ENCODE data around the gene RASGRP1.

RASGRP1 gene

DNA sequence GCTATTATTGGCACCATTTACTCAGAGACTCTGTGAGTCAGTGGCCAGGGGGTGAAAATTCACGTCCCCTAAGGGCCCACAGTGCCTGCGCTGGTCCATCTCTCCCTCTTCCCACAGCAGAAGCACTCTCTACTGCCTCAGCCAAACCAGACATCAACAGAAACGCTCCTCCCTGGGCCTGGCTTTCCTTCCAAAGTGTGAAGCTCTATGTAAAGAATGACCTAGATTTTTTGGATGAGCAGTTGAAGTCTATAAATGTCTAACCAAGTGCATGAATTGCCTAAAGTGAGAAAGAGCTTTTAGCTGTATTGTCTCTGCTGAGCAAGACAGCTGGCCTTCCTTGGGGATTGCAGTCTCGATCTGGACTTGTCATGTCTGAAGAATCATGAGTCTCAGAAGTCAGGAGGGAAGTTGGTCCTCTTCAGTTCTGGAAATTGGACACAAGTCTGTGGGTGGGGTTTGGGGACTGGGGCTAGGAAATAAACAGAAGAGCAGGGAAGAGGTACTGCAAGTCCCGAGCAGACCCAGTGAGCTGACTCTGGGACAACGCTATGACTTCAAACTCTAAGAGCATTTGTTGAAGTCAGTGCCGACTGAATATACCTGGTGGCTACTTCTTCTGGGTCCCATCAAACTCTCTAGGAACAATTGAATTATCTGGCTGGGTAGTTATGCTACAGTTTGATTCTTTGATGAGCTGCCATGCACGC, 29.0 kb downstream of the RASGRP1 start:
- no peak for TF ChIP-seq GATA2 (IDR thresholded peaks at IDR 0.05; ENCODE audit: low read depth, low read length)

DNA sequence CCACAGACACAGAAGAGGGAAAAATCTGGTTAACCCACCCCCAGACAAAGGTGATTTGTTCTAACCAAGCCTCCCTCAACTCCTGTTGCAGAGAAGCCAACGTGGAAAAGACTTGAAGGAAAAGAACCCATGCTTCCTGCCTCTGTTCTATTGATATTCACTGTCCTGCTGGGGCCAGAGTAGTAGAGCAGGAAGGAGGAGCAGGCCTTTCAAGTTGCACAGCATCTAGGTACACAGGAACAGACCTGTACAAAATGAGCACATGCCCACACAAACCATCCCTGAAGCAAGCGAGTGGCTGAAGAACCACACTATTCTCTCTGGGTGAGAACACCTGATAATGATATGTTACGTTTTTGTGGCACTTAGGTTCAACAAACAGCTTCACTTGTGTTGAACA, 29.9 kb downstream of the RASGRP1 start:
- TF ChIP-seq GATA3 (IDR thresholded peaks at IDR 0.05; ENCODE audit: low read depth, low read length) (no peak), GATA2 (IDR thresholded peaks at IDR 0.05; ENCODE audit: low read depth, low read length) (no peak)

DNA sequence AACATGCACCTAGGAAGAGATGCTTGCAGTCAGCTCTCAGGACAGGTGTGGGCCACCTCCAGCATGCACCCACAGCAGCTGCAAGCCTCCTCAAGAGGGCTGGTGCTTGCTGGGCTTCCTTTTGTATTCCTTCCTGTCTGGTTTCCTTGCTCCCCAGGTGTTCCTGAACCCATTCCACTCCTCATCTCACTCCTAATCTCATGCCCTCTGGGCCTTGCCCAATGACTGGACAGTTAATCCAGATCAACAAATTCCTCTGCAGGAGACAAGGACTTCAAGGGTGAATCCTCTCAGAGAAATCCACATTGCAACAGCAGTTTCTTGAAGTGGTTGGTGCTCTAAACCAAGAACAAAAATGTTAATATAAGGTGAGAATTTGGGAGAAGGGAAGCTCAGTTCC, 30.7 kb downstream of the RASGRP1 start:
- TF ChIP-seq GATA2 (IDR thresholded peaks at IDR 0.05; ENCODE audit: low read depth, low read length) = no peak
- no peak for TF ChIP-seq GATA3 (IDR thresholded peaks at IDR 0.05; ENCODE audit: low read depth, low read length)

DNA sequence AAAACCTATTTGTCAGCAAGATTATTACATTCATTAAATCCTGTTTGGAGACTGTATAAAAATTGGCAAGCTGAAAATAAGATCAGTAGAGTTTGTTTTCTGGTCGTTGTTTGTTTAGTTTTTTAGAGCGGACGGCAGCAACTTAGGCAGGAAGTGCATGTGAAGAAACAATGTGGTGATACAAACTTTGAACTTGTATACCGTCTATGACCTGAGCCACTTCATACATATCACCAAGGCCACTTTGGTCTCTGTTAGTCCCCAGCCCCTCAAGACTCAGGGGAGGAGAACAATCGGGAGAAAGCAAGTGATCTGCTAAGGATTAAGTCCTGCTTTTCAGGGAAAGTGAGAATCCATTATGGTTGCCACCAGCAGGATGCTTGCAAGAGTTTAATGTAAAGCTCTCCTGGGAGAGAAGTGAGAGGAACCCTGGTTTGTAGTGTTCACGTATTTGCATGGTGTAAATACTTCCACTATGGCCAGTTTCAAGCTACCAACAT, 31.1 kb downstream of the RASGRP1 start:
- TF ChIP-seq GATA2 (IDR thresholded peaks at IDR 0.05; ENCODE audit: low read depth, low read length) = no peak
- no peak for TF ChIP-seq GATA3 (IDR thresholded peaks at IDR 0.05; ENCODE audit: low read depth, low read length)

DNA sequence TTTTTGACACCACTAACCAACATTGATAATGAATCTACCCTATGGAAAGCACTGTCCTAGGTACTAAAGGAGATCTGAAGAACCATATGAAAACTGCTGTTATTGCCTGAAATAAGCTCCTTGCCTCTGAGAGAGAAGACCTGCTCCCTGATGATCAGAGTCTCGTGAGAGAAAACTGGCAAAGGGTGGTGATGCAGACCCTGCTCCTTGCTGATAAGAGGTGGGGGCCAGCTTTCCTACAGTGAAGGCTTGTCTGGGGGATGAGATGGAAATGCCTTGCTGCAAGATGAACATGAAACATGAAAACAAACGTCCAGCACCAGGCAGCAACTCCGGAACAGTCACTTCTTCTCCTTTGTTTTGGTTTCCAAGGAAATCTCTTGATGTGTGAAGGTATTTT, 31.9 kb downstream of the RASGRP1 start:
- no peak for TF ChIP-seq GATA3 (IDR thresholded peaks at IDR 0.05; ENCODE audit: low read depth, low read length)
- no peak for TF ChIP-seq GATA2 (IDR thresholded peaks at IDR 0.05; ENCODE audit: low read depth, low read length)

DNA sequence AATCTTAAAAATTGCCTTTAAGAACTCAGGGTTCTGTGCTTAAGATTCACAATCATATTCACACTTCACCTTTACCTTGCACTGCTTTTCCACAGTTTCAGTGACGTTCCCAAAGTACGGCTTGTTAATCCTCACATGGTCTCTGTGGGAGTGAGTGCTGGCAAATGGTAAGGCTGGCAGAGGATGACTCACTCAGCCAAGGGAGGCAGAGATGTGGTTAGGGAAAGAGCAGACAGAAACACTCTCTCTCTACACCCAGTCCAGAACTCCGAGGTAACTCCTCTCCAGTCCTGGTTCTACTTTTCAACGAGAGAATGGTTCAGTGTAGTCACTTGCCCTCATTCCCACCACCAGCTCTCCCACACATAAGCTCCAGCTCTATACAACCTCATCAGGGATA, 33.1 kb downstream of the RASGRP1 start:
- TF ChIP-seq GATA2 (IDR thresholded peaks at IDR 0.05; ENCODE audit: low read depth, low read length) (no peak), GATA3 (IDR thresholded peaks at IDR 0.05; ENCODE audit: low read depth, low read length) (no peak)

DNA sequence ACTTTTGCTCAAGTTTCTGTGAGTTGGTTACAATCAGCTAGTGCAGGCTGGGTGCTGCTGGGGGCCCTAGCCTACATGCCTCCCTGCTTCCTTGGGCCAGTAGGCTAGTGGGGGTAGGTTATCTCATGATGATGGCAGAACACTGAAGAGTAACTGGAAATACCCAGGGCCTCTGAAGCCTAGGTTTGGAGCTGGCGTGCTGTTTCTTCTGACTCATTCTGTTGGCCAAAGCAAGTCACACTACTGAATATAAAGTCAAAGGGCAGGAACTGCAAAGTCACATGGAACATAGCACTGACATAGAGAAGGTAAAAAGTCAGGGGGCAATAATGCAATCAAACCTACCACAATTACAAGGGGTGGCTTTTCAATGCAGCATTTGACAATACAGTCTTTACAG, 34.5 kb downstream of the RASGRP1 start:
- TF ChIP-seq GATA2 (IDR thresholded peaks at IDR 0.05; ENCODE audit: low read depth, low read length) = no peak
- no peak for TF ChIP-seq GATA3 (IDR thresholded peaks at IDR 0.05; ENCODE audit: low read depth, low read length)

DNA sequence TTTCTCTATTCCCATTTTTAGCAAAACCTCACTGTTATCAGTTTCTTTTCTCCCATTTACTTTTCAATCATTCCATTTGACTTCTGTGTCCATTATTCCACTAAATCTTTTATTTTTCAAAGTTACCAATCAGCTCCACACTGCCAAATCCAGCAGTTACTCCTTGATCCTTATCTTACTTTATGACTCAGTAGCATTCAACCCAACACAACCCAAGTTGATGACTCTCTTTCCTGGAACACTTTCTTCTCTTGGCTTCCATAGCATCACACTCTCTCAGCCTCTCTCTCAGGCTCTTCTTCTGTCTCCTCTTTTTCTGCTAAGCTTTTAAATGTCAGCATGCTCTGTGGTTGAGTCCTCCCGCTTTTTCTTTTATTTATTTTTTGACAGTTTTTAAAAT, 36.3 kb downstream of the RASGRP1 start:
- TF ChIP-seq GATA3 (IDR thresholded peaks at IDR 0.05; ENCODE audit: low read depth, low read length) = no peak
- no peak for TF ChIP-seq GATA2 (IDR thresholded peaks at IDR 0.05; ENCODE audit: low read depth, low read length)

DNA sequence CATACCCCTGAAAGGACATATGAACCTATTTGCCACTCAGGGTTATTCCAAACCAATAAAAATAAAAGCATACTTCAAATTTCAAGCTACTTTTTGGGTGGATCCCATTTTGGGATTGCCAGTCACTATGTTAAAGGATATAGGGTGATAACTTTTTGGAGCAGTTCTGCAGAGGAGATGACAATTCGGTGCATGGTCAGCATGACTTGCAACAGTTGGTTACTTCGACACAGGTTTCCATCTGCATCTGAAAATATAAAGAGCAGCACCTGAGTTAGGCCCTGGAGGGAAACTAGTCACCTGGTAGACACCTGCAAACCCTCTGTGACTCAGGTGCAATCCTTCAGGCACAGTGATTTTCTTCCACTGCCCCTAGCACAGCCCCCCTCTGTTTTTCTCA, 38.5 kb downstream of the RASGRP1 start:
- TF ChIP-seq GATA2 (IDR thresholded peaks at IDR 0.05; ENCODE audit: low read depth, low read length) (no peak), GATA3 (IDR thresholded peaks at IDR 0.05; ENCODE audit: low read depth, low read length) (no peak)

DNA sequence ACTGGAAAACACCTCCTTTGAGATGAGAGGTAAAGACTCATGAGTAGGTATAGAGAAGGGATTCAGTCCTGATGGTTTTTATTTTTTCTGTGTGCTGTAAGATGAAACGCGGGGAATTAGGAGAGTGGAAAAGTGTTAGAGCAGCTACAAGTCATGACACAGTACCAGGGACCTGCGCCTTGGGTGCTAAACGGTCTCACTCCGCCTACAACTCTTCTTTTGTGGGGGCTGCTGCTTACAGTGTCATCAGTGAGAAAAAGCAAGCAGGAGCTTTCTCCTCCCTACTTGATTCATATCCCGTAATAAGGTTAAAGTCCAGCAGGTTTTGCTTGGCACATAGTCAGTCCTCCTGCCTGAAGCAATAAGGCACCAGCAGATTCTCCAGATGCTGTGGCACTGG, 39.1 kb downstream of the RASGRP1 start:
- TF ChIP-seq GATA3 (IDR thresholded peaks at IDR 0.05; ENCODE audit: low read depth, low read length) = no peak
- TF ChIP-seq GATA2 (IDR thresholded peaks at IDR 0.05; ENCODE audit: low read depth, low read length) = no peak

DNA sequence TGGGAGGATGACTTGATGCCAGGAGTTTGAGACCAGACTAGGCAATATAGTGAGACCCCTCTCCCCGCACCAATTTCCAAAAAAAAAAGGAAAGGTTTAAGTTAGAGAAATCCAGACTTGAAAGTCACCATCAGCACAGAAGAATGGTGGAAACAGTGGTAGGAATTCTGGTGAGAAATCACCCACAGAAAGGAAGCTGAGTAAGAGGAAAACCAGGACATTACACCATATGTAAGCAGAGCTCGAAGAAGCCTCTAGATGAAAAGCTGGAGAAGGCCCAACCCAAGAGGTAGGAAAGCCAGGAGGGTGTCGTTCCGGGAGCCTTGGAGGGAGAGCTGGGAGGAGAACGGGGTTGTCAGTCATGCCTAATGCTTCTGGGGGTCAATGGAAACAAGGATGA, 40.5 kb downstream of the RASGRP1 start:
- TF ChIP-seq GATA2 (IDR thresholded peaks at IDR 0.05; ENCODE audit: low read depth, low read length) = no peak
- TF ChIP-seq GATA3 (IDR thresholded peaks at IDR 0.05; ENCODE audit: low read depth, low read length) = no peak

DNA sequence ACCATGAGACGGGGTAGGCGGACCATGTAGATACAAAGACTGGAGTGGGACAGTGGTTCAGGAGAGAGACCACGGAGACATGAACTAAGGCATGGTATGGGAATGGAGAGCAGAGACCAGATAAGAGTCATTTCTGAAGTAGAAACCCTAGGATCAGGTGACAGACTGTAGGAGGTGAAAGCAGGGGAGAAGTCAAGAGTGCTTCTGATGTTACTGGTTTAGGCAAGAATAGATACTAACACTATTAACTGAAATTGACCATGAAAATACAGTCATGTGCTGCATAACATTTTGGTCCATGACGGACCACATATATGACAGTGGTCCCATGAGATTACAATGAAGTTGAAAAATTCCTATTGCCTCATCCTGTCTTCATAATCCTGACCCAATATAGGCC, 41.7 kb downstream of the RASGRP1 start:
- TF ChIP-seq GATA3 (IDR thresholded peaks at IDR 0.05; ENCODE audit: low read depth, low read length) (no peak), GATA2 (IDR thresholded peaks at IDR 0.05; ENCODE audit: low read depth, low read length) (no peak)

DNA sequence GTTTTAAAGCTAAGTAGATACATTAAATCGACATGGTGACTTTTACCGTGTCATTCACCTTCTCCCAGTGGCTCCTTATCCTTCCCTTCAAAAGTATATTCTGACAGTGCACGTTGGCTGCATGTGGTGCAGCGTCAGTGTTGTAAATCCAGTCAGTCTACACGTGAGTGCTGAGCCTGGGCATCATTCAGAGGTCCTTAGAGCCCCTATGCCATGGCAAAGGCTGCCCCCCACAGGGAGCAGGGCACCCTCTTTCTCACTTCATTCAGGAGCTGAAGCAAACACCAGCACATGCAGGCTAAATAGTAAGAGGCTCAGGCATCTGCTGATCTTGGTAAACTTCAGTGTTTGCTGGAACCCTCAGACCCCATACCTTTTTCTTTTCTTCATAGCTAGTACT, 43.3 kb downstream of the RASGRP1 start:
- TF ChIP-seq GATA2 (IDR thresholded peaks at IDR 0.05; ENCODE audit: low read depth, low read length) = no peak
- TF ChIP-seq GATA3 (IDR thresholded peaks at IDR 0.05; ENCODE audit: low read depth, low read length) = no peak

DNA sequence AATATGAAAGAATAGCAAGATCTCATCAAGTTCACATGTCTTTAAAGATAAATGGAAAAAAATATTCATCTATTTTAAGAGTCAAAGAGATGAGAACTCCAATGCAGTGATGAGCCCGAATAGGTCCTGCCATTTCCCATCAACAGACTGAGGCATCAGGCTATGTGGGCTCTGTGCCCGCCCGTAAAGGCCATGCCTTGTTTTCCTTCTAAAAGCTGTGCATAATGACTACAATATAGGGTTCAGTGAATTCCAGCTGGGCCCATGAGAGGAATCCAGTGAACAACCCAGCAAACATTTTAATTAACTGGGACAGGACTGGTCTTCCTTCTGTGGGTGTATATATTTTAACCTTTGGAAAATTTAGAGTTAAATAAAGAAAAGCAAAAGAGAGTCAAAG, 44.6 kb downstream of the RASGRP1 start:
- TF ChIP-seq GATA2 (IDR thresholded peaks at IDR 0.05; ENCODE audit: low read depth, low read length) (no peak), GATA3 (IDR thresholded peaks at IDR 0.05; ENCODE audit: low read depth, low read length) (no peak)

DNA sequence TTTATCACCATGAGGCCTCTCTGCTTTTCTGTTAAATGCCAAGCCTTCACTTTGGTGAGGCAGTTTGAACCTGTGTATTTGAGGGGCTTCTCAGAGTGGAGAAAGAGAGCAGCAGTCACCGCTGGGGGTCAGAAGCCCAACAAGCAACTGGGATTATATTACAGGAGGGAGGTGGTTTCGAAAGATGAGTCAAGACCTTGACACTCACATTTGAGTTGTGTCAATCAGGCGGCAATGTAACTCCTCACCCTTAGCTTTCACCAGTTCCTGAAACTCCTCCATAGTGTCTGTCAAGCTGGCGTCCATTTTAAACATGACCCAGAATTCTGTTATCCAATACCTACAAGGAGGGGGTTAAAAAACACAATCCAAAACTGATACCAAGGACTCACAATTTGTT, 46.5 kb downstream of the RASGRP1 start:
- TF ChIP-seq GATA3 (IDR thresholded peaks at IDR 0.05; ENCODE audit: low read depth, low read length) (no peak), GATA2 (IDR thresholded peaks at IDR 0.05; ENCODE audit: low read depth, low read length) (no peak)
